H1 (cell line): ENCODE measurements around the gene TMEM238. TPM values are rescaled to one million over a fixed set of nuclear protein-coding genes. Genes with fewer than 3 reads are reported as not detected.
A peak's percentile ranks its signal among the peaks of the same experiment; 100 is the strongest.

Source experiments
- CTCF ChIA-PET: fragments of 300-600 bp; sonication (Branson Sonifier 250); formaldehyde crosslinking; loops from one replicate; lab custom pipeline; 2021; ENCODE audit not compliant: partially characterized antibody; lab: Charles Lee
- POLR2A ChIA-PET: fragments of 300-600 bp; sonication (Branson Sonifier 250); formaldehyde crosslinking; loops from one replicate; lab custom pipeline; 2021; ENCODE audit warnings: inconsistent platforms; ENCODE audit not compliant: partially characterized antibody; lab: Charles Lee
- DNase-seq, 2 experiments: peaks; one replicate each; pipeline versions ENCODE4 v3.0.0 to v3.0.0-alpha.2; 2010 to 2022; ENCODE audit warnings: low spot score in 2 of 2, low read depth in 1 of 2, mixed read lengths in 1 of 2
- FAIRE-seq: peaks from 2 replicates; lab custom pipeline; 2011; peaks lifted over from hg19 to GRCh38; lab: Jason Lieb, UNC
- H2AFZ ChIP-seq: 2 replicates; pipeline ENCODE4 v1.8.1; 2012; ENCODE audit warnings: low read length, inconsistent platforms
- H2AK5ac ChIP-seq: 2 replicates; pipeline ENCODE4 v1.6.1; 2013; ENCODE audit warnings: low read depth, low read length
- H2BK120ac ChIP-seq: replicated peaks from 2 replicates; pipeline ENCODE3; 2013; ENCODE audit warnings: low read depth, low read length, inconsistent platforms
- H2BK12ac ChIP-seq: 2 replicates; pipeline ENCODE4 v1.6.1; 2013; ENCODE audit warnings: low read depth, low read length
- H2BK15ac ChIP-seq: 2 replicates; pipeline ENCODE4 v1.6.1; 2013; ENCODE audit warnings: low read length
- H2BK20ac ChIP-seq: 2 replicates; pipeline ENCODE4 v1.6.1; 2013; ENCODE audit warnings: low read length
- H2BK5ac ChIP-seq: 2 replicates; pipeline ENCODE4 v1.6.1; 2013; ENCODE audit warnings: low read depth, low read length
- H3K14ac ChIP-seq: 2 replicates; pipeline ENCODE4 v1.6.1; 2013; ENCODE audit warnings: inconsistent platforms; ENCODE audit not compliant: insufficient read length
- H3K18ac ChIP-seq: 2 replicates; pipeline ENCODE4 v1.6.1; 2013; ENCODE audit warnings: low read length; ENCODE audit errors: extremely low read depth
- H3K23ac ChIP-seq: 2 replicates; pipeline ENCODE4 v1.6.1; 2013; ENCODE audit warnings: inconsistent platforms; ENCODE audit not compliant: insufficient read length
- H3K23me2 ChIP-seq: 2 replicates; pipeline ENCODE4 v1.6.1; 2013; ENCODE audit warnings: low read depth, low read length
- H3K27ac ChIP-seq: 2 replicates; pipeline ENCODE4 v1.6.1; 2011; ENCODE audit warnings: low read depth, low read length, inconsistent platforms
- H3K27me3 ChIP-seq, 4 experiments: replicated peaks in 1 of 4; 1 replicate in 1 of 4; 2 replicates in 3 of 4; pipeline versions ENCODE4 v1.6.1 to v1.8.1; 2011 to 2013; ENCODE audit warnings: low read length in 3 of 4, mild to moderate bottlenecking in 3 of 4, inconsistent platforms in 2 of 4, mixed read lengths in 2 of 4, moderate library complexity in 1 of 4; ENCODE audit not compliant: control insufficient read depth in 3 of 4, insufficient read depth in 3 of 4; ENCODE audit errors: extremely low read depth in 1 of 4
- H3K36me3 ChIP-seq, 4 experiments: 2 replicates each; pipeline versions ENCODE4 v1.6.1 to v1.8.1; 2011 to 2013; ENCODE audit warnings: mild to moderate bottlenecking in 4 of 4, low read length in 3 of 4, moderate library complexity in 2 of 4, control low read depth in 1 of 4, inconsistent platforms in 1 of 4; ENCODE audit not compliant: insufficient read depth in 4 of 4, control insufficient read depth in 2 of 4
- H3K4ac ChIP-seq: replicated peaks from 2 replicates; pipeline ENCODE3; 2013; ENCODE audit warnings: low read length, low read depth, mixed read lengths, inconsistent platforms; ENCODE audit not compliant: insufficient read length
- H3K4me1 ChIP-seq, 4 experiments: replicated peaks in 1 of 4; 1 replicate in 1 of 4; 2 replicates in 3 of 4; pipeline versions ENCODE4 v1.6.1 to v1.8.1; 2011 to 2013; ENCODE audit warnings: low read length in 3 of 4, inconsistent platforms in 2 of 4, mixed read lengths in 1 of 4; ENCODE audit not compliant: insufficient read depth in 4 of 4, control insufficient read depth in 3 of 4
- H3K4me2 ChIP-seq, 2 experiments: 2 replicates each; pipeline versions ENCODE4 v1.6.1 to v1.8.1; 2011 to 2013; ENCODE audit warnings: low read depth in 2 of 2, low read length in 2 of 2, control low read depth in 1 of 2, inconsistent platforms in 1 of 2, mild to moderate bottlenecking in 1 of 2; ENCODE audit not compliant: insufficient read depth in 1 of 2
- H3K4me3 ChIP-seq, 4 experiments: fragments of 200-600, 300-600 bp in 1 of 4; sonication (generic), shearing (Covaris generic), sonication (Bioruptor Twin) in 1 of 4; 2 replicates each; pipeline versions ENCODE4 v1.5.1 to v1.8.1; 2011 to 2016; ENCODE audit warnings: low read length in 4 of 4, low read depth in 3 of 4, control low read depth in 2 of 4, inconsistent platforms in 2 of 4, mild to moderate bottlenecking in 2 of 4, mixed read lengths in 1 of 4, moderate library complexity in 1 of 4; ENCODE audit not compliant: insufficient read depth in 2 of 4; ENCODE audit errors: extremely low read depth in 1 of 4
- H3K56ac ChIP-seq: replicated peaks from 2 replicates; pipeline ENCODE3; 2013; ENCODE audit warnings: low read depth, mild to moderate bottlenecking, mixed read lengths, low read length, inconsistent platforms; ENCODE audit not compliant: insufficient read length
- H3K79me1 ChIP-seq: 2 replicates; pipeline ENCODE4 v1.6.1; 2013; ENCODE audit warnings: low read depth, low read length, control low read depth
- H3K79me2 ChIP-seq, 2 experiments: 2 replicates each; pipeline versions ENCODE4 v1.6.1 to v1.8.1; 2012 to 2013; ENCODE audit warnings: low read length in 2 of 2, mild to moderate bottlenecking in 2 of 2, inconsistent platforms in 1 of 2; ENCODE audit not compliant: insufficient read depth in 2 of 2, control insufficient read depth in 1 of 2
- H3K9ac ChIP-seq, 4 experiments: replicated peaks in 1 of 4; 1 replicate in 1 of 4; 2 replicates in 3 of 4; pipeline versions ENCODE4 v1.6.1 to v1.8.1; 2011 to 2013; ENCODE audit warnings: low read depth in 3 of 4, low read length in 3 of 4, control low read depth in 2 of 4, mild to moderate bottlenecking in 2 of 4, moderate library complexity in 2 of 4, inconsistent platforms in 1 of 4; ENCODE audit errors: extremely low read depth in 1 of 4
- H3K9me3 ChIP-seq, 2 experiments: 2 replicates each; pipeline versions ENCODE4 v1.6.1 to v1.8.1; 2012 to 2013; ENCODE audit warnings: mild to moderate bottlenecking in 2 of 2, moderate library complexity in 2 of 2, control low read depth in 1 of 2, inconsistent platforms in 1 of 2, low read depth in 1 of 2, low read length in 1 of 2, mixed read lengths in 1 of 2; ENCODE audit not compliant: insufficient read depth in 2 of 2
- H4K20me1 ChIP-seq, 2 experiments: replicated peaks in 1 of 2; 2 replicates each; pipeline versions ENCODE3 to v1.8.1; 2011 to 2013; ENCODE audit warnings: inconsistent platforms in 2 of 2, low read length in 2 of 2, mild to moderate bottlenecking in 1 of 2; ENCODE audit not compliant: insufficient read depth in 2 of 2, control insufficient read depth in 1 of 2
- H4K5ac ChIP-seq: 2 replicates; pipeline ENCODE4 v1.6.1; 2013; ENCODE audit warnings: low read length, low read depth, mixed read lengths, inconsistent platforms; ENCODE audit not compliant: insufficient read length
- H4K8ac ChIP-seq: 2 replicates; pipeline ENCODE4 v1.8.0; 2013; ENCODE audit warnings: mild to moderate bottlenecking, moderate library complexity, low read length, inconsistent platforms; ENCODE audit not compliant: insufficient read depth; ENCODE audit errors: extremely low read depth
- H4K91ac ChIP-seq: replicated peaks from 2 replicates; pipeline ENCODE3; 2013; ENCODE audit warnings: low read length, mixed read lengths, inconsistent platforms; ENCODE audit not compliant: insufficient read length
- ASH2L ChIP-seq: fragments of 200-600, 300-600 bp; sonication (generic); IDR thresholded peaks from one replicate; pipeline ENCODE4 v1.7.1; 2017; ENCODE audit warnings: low read length
- CTBP2 ChIP-seq: IDR thresholded peaks from 2 replicates; pipeline ENCODE4 v1.7.0; 2011; ENCODE audit warnings: borderline replicate concordance, mild to moderate bottlenecking, moderate library complexity, mixed read lengths, low read length; ENCODE audit not compliant: insufficient read depth, insufficient read length
- HDAC6 ChIP-seq: IDR thresholded peaks from one replicate; pipeline ENCODE4 v1.7.1; 2012; ENCODE audit warnings: low read depth, mild to moderate bottlenecking, inconsistent platforms, low read length, moderate library complexity
- NANOG ChIP-seq: IDR thresholded peaks from 2 replicates; pipeline ENCODE4 v1.6.1; 2011; ENCODE audit warnings: low read length, low read depth, mild to moderate bottlenecking, inconsistent platforms; ENCODE audit not compliant: insufficient read depth, poor library complexity, severe bottlenecking
- NRF1 ChIP-seq: IDR thresholded peaks from 2 replicates; pipeline ENCODE4 v1.6.1; 2011; ENCODE audit warnings: mild to moderate bottlenecking, low read depth, low read length, improper control_type of control experiment
- POLR2A ChIP-seq, 2 experiments: IDR thresholded peaks; 1 replicate in 1 of 2; 2 replicates in 1 of 2; pipeline ENCODE4 v1.6.1; 2011; ENCODE audit warnings: low read depth in 2 of 2, low read length in 2 of 2, mild to moderate bottlenecking in 2 of 2; ENCODE audit errors: control extremely low read depth in 1 of 2
- SIN3A ChIP-seq, 2 experiments: IDR thresholded peaks in 1 of 2; conservative IDR thresholded peaks in 1 of 2; 2 replicates each; pipeline ENCODE4 v1.6.1; 2011 to 2012; ENCODE audit warnings: low read length in 2 of 2, improper control_type of control experiment in 1 of 2, low read depth in 1 of 2, mild to moderate bottlenecking in 1 of 2
- SIRT6 ChIP-seq: IDR thresholded peaks from one replicate; pipeline ENCODE4 v1.7.1; 2012; ENCODE audit warnings: low read length, inconsistent platforms
- TCF12 ChIP-seq: IDR thresholded peaks from 2 replicates; pipeline ENCODE4 v1.6.1; 2011; ENCODE audit warnings: low read depth, mild to moderate bottlenecking, low read length
- ZNF274 ChIP-seq: IDR thresholded peaks from 2 replicates; pipeline ENCODE4 v1.7.0; 2012; ENCODE audit warnings: low read length, borderline replicate concordance; ENCODE audit errors: extremely low read depth
- WGBS, 2 experiments: shearing (Covaris generic) in 1 of 2; methylation state at CpG; one replicate each; pipeline versions ENCODE4 v1.1.6 to v1.1.7; 2013 to 2015; ENCODE audit warnings: low lambda C conversion rate in 2 of 2, mixed read lengths in 2 of 2, inconsistent platforms in 1 of 2, low coverage in 1 of 2, missing lambda C conversion rate in 1 of 2; ENCODE audit not compliant: insufficient replicate concordance in 2 of 2, insufficient coverage in 1 of 2, insufficient read length in 1 of 2; ENCODE audit errors: extremely low coverage in 1 of 2, missing lambda C conversion rate in 1 of 2; 5-methylcytosine and 5-hydroxymethylcytosine counted together
- polyA plus RNA-seq, 7 experiments: library from polyadenylated mRNA; depleted of rRNA in 3 of 7; stranded (reverse) in 5 of 7; unstranded in 2 of 7; fragments of >200 nt in 5 of 7; fragments of 200-250 nt in 2 of 7; gene quantifications; 1 replicate in 5 of 7; 2 replicates in 1 of 7; 4 replicates in 1 of 7; pipeline versions ENCODE4 v1.2.1 to v1.2.3, GENCODE V29; 2011 to 2013; ENCODE audit warnings: missing spikeins in 2 of 7, mixed read lengths in 2 of 7
- total RNA-seq: library from RNA; stranded (reverse); fragmentation: NEBNext Ultra II Directional; extraction: Animal tissue kit (Norgen Biotek cat#: 25700); gene quantifications from 2 replicates; pipeline ENCODE4 v1.2.1, GENCODE V29; 2021

TMEM238 gene
- total and polyA plus RNA-seq, 2 of the 8 experiments (the other 6 are each of a cell fraction or from before 2014, with no cell fraction given): 0.53 to 3.8 TPM

GRCh38 chr19:55406826-55407549, 22.9 kb upstream of the TMEM238 start:
- Histone ChIP-seq H3K79me2 (peaks cover 12 to 33% of the 10 kb centered on the region in 2 experiments), H4K91ac (no peak overlapping the region), H3K9me3 (no peaks in the 10 kb centered on the region; a peak in 1 of 4 replicates), H3K18ac (peak overlapping the region; percentile 83; the same call in 1 of the 2 replicates), H2BK5ac (no peak overlapping the region), H3K79me1 (peaks cover 15% of the 10 kb centered on the region), H3K4me2 (peak overlapping the region; percentile 88 to 99), H3K4me3 (peak overlapping the region; percentile 64 to 98 (median 80)), H2BK12ac (no peak overlapping the region), H2BK20ac (no peak overlapping the region), H2AK5ac (no peak overlapping the region), H3K23me2 (peaks cover 13% of the 10 kb centered on the region), H2BK120ac (no peak overlapping the region), H3K27ac (peak overlapping the region; percentile 94), H3K27me3 (peaks cover 0 to 4% (median 1%) of the 10 kb centered on the region in 4 experiments; a peak in 2 of 7 replicates), H4K20me1 (peaks cover 33 to 34% of the 10 kb centered on the region in 2 experiments), H3K9ac (peak overlapping the region; percentile 56 to 85 (median 80)), H4K5ac (no peak overlapping the region), H4K8ac (no peak overlapping the region; the same call in 1 of the 2 replicates), H2AFZ (no peak overlapping the region), H3K56ac (no peak overlapping the region), H3K36me3 (peaks cover 21 to 48% (median 38%) of the 10 kb centered on the region in 4 experiments), H3K4me1 (peaks cover 0 to 20% (median 13%) of the 10 kb centered on the region in 4 experiments; a peak in 6 of 7 replicates), H3K14ac (no peak overlapping the region), H3K4ac (no peak overlapping the region), H2BK15ac (no peak overlapping the region), H3K23ac (no peak overlapping the region)
- WGBS, 2 experiments: 40% methylated on average over 14 of the region's 35 CpGs; no CpG with 5 or more reads in 1 of the 2 experiments
- no peak for FAIRE-seq
- DNase-seq: no peak
- ChIA-PET POLR2A (interaction anchor here (0.6 to 34.6 kb wide), 70 partner anchors 6 to 987 kb away, joined by 3 to 874 read pairs (median 5); partner anchors contain the start of genes C19orf85, DNAAF3, EPS8L1 and FIZ1), CTCF (interaction anchor here (1.1 to 2.2 kb wide), 2 partner anchors 23 to 24 kb away, joined by 3 to 8 read pairs; partner anchors contain the start of gene TMEM238)
- TF ChIP-seq SIRT6 (no peak), CTBP2 (no peak), ASH2L (no peak), NRF1 (no peak), SIN3A (conservative IDR thresholded peaks at IDR 0.05 in 1 of 2, IDR thresholded peaks at IDR 0.05 in 1 of 2; ENCODE audit: low read depth in 1 of 2, low read length in 2 of 2) (no peak), NANOG (no peak), TCF12 (no peak), ZNF274 (no peak), POLR2A (IDR thresholded peaks at IDR 0.05; ENCODE audit: control extremely low read depth in 1 of 2, low read depth in 2 of 2, low read length in 2 of 2) (no peak), HDAC6 (no peak)
